Fibroblast of upper back skin (primary cell): Measurements from ENCODE around the gene UPK3BL2.
"Not testable (repeated sequence)": the region's sequence is repeated elsewhere in the genome, so short reads cannot be mapped to it uniquely, and the experiment has no call there.

Experiments
- DNase-seq: peaks from one replicate; pipeline ENCODE4 v3.0.0-alpha.2; 2013

UPK3BL2 gene

GRCh38 chr7:102543596-102543995, at the start of gene UPK3BL2:
UPK3BL2 (minus strand) TSS chr7:102543696; CDS start chr7:102543636, 60 bp downstream.
- not testable (repeated sequence) for DNase-seq

- DNase-seq = not testable (repeated sequence)
Observed at GRCh38 chr7:102592477-102593019, 49.1 kb upstream of the UPK3BL2 start.

GRCh38 chr7:102589857-102590256, 46.4 kb upstream of the UPK3BL2 start:
- not testable (repeated sequence) for DNase-seq

- not testable (repeated sequence) for DNase-seq
Observed at GRCh38 chr7:102583495-102583894, 40.0 kb upstream of the UPK3BL2 start.

GRCh38 chr7:102581722-102582121, 38.2 kb upstream of the UPK3BL2 start:
- DNase-seq = not testable (repeated sequence)

DNA sequence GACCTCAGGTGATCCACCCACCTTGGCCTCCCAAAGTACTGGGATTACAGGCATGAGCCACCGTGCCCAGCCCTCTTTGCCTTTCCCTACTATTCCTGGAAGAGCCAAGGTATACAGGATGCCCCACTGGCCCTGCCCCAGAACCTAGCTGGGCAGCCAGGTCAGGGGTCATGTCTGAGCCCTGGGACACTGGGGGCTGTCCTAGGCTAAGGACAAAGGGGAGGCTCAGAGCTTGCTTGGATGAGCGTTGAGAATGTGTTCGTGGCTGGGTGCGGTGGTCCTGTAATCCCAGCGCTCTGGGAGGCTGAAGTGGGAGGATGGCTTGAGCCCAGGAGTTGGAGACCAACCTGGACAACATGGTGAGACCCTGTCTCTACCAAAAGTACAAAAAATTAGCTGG, 35.0 kb upstream of the UPK3BL2 start:
- DNase-seq = not testable (repeated sequence)

GRCh38 chr7:102577315-102578240, 34.1 kb upstream of the UPK3BL2 start:
- DNase-seq = not testable (repeated sequence)

- DNase-seq = not testable (repeated sequence)
Observed at GRCh38 chr7:102576363-102576762, 32.9 kb upstream of the UPK3BL2 start.

- not testable (repeated sequence) for DNase-seq
Observed at GRCh38 chr7:102574607-102575006, 31.1 kb upstream of the UPK3BL2 start.

DNA sequence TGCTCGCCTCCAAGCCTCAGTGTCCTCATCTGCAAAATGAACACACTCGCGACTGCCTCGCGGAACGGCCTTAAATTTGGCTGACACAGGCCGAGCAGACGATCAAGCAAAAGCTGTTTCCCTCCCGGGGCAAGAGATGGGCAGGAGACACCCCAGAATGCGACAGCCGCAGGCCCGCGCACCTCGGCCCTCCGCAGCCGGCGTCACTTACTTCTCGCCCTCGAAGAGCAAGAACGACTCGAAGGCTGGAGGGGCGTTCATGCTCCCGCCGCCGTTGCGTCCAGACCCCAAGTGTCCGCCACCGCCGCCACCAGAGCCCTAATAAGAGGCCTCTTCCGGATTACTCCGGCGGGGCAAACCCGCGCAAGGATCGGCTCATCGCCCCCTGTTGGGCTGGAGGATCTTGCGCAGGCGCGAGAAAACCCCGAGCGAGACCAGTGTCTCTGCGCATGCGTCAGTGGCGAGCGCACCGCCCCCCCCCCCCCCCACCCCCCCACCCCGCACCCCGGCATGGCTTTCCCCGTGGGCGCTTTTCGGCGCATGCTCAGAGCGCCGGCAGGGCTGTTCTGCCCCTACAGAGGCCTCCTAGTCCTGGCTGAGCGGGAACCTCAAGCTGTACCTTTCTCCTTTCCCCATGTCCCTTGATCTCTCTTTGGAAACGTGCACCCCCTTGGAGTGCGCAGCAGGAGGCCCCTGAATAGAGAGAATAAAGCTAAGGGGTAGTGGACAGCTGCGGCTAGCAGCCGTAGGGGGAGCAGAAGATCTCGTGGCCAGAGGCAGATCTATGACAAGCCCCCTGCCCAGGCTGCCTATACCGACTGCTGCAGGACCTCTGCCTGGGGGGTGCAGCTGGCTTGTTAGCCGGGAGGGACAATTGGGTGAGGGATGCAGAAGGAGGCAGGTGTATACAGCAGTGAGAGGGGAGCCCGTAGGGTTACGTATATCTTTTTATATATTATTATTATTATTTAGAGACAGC, 29.1 kb upstream of the UPK3BL2 start, which contains the start of gene POLR2J3:
POLR2J3 (minus strand) TSS at position 323 of the 979 bp plus-strand sequence; CDS start at position 261, 62 bp downstream.
- peak; percentile 91 for DNase-seq

GRCh38 chr7:102568620-102569019, 25.1 kb upstream of the UPK3BL2 start:
- not testable (repeated sequence) for DNase-seq

DNA sequence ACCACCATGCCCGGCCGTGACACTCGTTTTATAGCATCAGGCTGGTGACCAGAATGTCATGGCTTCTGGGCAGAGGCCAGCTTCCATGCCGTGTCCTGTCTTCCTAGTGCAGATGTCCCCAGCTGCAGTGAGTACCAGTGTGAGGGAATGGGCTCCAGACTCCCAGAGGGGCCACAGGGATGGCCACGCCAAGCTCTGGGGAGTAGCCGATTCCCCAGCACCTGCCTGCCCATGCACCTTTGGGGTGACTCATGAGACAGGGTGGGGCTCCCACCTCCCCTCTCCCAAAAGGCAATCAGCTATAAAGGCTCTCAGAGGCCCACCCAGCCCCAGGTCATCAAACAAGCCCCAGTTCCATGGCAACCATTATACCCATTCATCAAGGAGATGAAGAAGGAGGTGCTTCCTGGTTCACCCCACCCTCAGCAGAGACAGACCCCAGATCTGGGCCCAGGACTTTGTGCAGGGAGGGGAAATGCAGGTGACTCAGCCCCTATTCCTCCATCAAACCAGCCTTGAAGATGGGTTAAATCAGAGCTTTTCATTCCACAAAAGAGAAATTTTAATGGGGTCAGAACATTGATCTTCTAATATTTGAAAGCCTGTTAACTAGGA, 7.4 kb upstream of the UPK3BL2 start, which contains the start of gene SPDYE2:
SPDYE2 (plus strand) TSS at position 419 of the 615 bp plus-strand sequence. CDS start 2,030 bp downstream, outside the sequence.
- DNase-seq = not testable (repeated sequence)

DNA sequence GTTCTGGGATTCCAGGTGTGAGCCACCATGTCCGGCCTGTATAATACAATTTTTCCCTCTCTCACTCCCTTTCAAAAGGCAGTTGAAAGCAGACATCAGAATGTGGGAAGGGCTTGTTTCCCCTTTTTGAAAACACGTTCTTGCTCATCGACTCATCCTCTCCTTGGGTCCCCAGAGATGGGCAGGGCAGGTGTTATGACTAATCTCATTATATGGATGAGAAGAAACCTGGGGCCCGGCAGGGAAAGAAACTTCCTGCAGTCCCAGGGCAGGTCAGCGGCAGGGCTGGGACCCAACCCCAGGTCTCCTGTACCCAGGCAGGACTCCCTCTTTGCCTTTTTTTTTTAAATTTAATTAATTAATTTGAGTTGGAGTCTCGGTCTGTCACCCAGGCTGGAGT, 2.9 kb upstream of the UPK3BL2 start:
- DNase-seq = not testable (repeated sequence)

DNA sequence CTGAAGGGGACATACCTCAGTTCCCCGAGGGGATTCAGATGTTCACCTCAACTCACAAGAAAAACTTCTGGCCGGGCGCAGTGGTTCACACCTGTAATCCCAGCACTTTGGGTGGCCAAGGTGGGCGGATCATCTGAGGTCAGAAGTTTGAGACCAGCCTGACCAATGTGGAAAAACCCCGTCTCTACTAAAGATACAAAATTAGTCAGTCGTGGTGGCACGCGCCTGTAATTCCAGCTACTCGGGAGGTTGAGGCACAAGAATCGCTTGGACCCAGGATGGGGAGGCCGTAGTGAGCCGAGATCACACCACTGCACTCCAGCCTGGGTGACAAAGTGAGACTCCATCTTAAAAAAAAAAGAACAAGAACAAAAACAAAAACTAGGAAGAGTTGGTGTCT, 1.8 kb upstream of the UPK3BL2 start:
- not testable (repeated sequence) for DNase-seq

GRCh38 chr7:102544372-102544771, 876 bp upstream of the UPK3BL2 start:
- not testable (repeated sequence) for DNase-seq

DNA sequence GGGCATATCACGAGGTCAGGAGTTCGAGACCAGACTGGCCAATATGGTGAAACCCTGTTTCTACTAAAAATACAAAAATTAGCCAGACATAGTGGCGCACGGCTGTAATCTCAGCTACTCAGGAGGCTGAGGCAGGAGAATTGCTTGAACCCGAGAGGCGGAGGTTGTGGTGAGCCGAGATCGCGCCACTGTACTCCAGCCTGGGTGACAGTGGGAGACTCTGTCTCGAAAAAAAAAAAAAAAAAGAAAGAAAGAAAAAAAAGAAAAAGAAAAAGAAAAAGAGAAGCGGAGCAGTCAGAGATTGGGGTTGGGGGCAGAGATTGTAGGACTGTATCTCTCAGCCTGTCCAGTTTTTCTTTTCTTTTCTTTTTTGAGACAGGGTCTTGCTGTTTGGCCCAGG, 725 bp downstream of the UPK3BL2 start:
- not testable (repeated sequence) for DNase-seq

DNA sequence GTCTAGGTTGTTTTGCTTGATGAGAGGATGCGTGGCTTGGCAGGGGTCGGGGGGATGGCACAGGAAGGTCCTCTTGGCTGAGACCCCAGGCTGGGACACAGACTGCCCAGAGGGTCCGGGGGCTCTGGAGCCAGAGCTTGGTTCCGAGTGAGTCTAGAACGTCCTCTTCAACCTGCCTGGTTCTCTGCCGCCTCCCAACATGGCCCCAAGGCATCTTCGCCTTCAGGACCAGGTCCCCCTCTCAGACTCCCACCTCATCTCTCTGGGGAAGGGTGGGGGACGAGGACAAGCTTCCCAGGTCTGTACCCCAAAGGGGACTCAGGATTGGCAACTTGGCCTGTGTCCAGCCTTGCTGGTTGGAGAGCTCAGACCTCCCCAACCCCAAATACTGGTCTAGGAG, 1.4 kb downstream of the UPK3BL2 start:
- not testable (repeated sequence) for DNase-seq

DNA sequence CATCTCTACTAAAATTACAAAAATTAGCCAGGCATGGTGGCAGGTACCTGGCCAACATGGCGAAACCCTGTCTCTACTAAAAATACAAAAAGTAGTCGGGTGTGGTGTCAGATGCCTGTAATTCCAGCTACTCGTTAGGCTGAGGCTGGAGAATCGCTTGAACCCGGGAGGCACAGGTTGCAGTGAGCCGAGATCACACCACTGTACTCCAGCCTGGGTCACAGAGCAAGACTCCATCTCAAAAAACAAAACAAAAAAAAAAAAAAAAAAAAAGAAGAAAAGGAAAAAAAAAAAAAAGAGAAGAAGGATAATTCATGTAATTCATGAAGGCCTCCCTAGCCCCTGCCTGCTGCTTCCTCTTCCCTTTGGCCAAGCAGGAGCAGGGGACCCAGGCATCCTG, 2.9 kb downstream of the UPK3BL2 start:
- DNase-seq = not testable (repeated sequence)

DNA sequence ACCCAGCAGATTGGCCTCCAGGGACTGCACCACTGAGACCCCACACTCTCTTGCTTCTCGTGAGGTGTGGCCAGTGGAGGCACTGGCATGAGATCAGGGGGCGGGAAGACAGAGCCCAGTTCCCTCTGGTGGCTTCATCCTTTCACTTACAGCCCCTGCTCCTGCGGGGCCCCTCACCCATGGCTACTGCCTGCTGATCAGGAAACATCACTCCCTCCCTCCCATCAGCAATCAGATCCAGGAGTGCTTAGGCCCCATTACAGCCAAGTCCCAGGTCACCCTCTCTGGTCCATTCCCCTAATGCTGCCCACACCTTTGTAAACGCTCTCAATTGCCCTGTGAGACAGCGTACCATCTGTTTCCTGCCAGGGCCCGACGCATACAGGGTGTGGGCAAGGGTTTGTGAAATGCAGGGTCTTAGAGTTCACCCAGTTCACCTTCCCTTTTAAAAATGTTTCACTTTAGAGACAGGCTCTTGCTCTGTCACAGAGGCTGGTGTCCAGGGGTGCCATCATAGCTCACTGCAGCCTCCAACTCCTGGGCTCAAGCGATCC, 8.4 kb downstream of the UPK3BL2 start:
- DNase-seq = not testable (repeated sequence)

DNA sequence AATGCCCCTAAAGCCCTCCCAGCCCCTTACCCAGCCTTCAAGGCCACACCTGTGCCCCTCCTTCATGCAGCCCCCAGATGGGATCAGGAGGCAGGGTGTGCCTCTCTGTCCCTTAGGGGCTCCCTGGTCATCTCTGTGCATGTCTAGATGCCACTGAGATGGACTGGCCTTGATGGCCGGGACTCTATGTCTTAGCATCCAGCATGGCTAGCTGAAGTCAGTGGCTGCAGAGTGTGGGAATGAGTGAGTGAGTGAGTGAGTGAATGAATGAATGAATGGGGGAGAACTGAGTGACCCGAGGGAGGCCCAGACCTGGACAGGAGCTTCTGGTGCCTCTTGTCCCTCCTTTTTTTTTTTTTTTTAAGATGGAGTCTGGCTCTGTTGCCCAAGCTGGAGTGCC, 11.4 kb downstream of the UPK3BL2 start:
- DNase-seq = not testable (repeated sequence)

- DNase-seq = not testable (repeated sequence)
Observed at GRCh38 chr7:102531583-102531982, 11.9 kb downstream of the UPK3BL2 start.
